ENCODE results near the gene PPP5C. TPM values are rescaled to one million over a fixed set of nuclear protein-coding genes. Genes with fewer than 3 reads are reported as not detected.
A peak's percentile ranks its signal among the peaks of the same experiment; 100 is the strongest.

The PPP5C gene
- total RNA-seq, 1 donor from 2014 or later = 86.4 TPM

DNA sequence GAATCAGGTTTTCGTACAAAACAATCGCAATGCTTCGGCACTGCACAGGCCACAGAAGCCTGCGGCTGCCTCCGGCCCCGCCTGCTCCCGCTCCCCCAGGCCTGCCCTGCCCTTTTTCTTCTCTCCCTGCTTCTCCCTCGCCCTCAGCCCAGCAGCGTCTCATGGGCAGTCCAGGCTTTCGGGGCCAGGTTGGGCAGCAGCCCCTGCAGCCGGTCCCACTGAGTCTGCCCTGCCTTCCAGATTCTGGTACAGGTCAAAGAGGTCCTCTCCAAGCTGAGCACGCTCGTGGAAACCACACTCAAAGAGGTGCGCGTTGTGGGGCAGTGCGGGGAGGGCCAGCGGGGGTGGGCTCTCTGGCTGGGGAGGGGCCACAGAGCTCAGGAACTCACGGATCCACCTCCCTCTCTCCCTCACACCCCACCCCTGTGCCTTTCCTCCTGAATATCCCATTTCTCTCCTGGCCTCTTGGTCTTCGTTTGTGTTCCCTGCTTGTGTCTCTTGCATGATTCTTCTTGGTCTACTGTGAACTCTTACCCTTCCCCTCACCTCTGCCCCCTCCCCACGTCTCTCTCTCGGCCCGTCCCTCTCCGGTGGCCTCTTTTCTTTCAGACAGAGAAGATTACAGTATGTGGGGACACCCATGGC lies 36.4 kb downstream of the PPP5C start:
- no peaks in the 10 kb centered on the region for H3K27me3 Mint-ChIP-seq (ENCODE audit: low read depth)
- peaks cover 11% of the 10 kb centered on the region for H3K9me3 Mint-ChIP-seq
- H3K4me3 Mint-ChIP-seq = no peak overlapping the region
- DNase-seq (ENCODE audit: low spot score in 2 of 2, unreplicated experiment in 2 of 2) = peak in 1 of 2 experiments; percentile 1
- no peak overlapping the region for H3K27ac Mint-ChIP-seq
- peaks cover 57% of the 10 kb centered on the region for H3K36me3 Mint-ChIP-seq
- TF ChIP-seq, protein P1, sequence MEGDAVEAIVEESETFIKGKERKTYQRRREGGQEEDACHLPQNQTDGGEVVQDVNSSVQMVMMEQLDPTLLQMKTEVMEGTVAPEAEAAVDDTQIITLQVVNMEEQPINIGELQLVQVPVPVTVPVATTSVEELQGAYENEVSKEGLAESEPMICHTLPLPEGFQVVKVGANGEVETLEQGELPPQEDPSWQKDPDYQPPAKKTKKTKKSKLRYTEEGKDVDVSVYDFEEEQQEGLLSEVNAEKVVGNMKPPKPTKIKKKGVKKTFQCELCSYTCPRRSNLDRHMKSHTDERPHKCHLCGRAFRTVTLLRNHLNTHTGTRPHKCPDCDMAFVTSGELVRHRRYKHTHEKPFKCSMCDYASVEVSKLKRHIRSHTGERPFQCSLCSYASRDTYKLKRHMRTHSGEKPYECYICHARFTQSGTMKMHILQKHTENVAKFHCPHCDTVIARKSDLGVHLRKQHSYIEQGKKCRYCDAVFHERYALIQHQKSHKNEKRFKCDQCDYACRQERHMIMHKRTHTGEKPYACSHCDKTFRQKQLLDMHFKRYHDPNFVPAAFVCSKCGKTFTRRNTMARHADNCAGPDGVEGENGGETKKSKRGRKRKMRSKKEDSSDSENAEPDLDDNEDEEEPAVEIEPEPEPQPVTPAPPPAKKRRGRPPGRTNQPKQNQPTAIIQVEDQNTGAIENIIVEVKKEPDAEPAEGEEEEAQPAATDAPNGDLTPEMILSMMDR (IDR thresholded peaks at IDR 0.05; ENCODE audit: unreplicated experiment) = no peak
- peaks cover 3% of the 10 kb centered on the region for H3K4me1 Mint-ChIP-seq

DNA sequence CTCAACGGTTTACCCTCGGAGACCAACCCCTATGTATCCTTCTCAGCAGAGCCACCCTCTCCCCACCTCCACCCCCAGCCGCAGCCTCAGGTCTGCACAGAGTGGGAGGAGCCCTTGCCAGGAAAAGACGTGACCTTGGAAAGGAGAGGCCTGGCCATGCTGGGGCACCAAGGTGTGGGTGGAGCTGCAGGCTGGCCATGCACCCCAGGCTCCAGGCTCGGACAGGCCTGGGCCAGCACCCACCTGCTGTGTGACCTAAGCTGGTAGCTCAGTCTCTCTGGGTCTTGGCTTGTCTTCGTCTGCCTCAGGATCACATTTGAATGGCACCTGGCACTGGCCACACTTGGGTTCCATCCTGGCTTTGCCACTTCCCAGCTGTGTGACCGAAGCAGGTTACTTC lies 37.0 kb downstream of the PPP5C start:
- Mint-ChIP-seq H3K4me3 (no peak overlapping the region), H3K27ac (no peak overlapping the region), H3K9me3 (peaks cover 11% of the 10 kb centered on the region), H3K27me3 (ENCODE audit: low read depth) (no peaks in the 10 kb centered on the region), H3K4me1 (no peaks in the 10 kb centered on the region), H3K36me3 (peaks cover 63% of the 10 kb centered on the region)
- no peak for DNase-seq (ENCODE audit: low spot score in 2 of 2, unreplicated experiment in 2 of 2)
- TF ChIP-seq, protein P1 (IDR thresholded peaks at IDR 0.05; ENCODE audit: unreplicated experiment) = no peak

DNA sequence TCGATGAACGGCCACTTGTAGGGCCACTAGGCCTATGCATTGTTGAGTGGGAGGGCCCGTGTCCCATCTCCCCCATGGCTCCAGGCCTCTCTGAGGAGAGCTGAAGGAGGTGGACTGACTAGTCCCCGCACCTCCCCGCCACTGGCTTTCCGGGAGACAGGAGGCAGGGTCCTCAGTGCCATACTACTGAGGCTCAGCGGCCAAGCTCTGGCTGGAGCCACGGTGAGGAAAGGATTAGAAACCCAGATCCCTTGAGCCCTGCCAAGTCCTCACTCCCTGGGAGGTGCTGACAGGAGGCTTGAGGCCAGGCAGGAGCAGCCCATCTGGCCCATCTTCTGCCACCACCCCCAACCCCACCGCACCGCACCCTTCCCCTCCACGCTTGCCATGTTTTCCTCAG lies 37.5 kb downstream of the PPP5C start:
- Mint-ChIP-seq H3K27ac (no peak overlapping the region), H3K9me3 (peaks cover 12% of the 10 kb centered on the region), H3K36me3 (peaks cover 65% of the 10 kb centered on the region), H3K4me1 (no peaks in the 10 kb centered on the region), H3K4me3 (no peak overlapping the region), H3K27me3 (ENCODE audit: low read depth) (no peaks in the 10 kb centered on the region)
- no peak for DNase-seq (ENCODE audit: low spot score in 2 of 2, unreplicated experiment in 2 of 2)
- TF ChIP-seq, protein P1 (IDR thresholded peaks at IDR 0.05; ENCODE audit: unreplicated experiment) = no peak

DNA sequence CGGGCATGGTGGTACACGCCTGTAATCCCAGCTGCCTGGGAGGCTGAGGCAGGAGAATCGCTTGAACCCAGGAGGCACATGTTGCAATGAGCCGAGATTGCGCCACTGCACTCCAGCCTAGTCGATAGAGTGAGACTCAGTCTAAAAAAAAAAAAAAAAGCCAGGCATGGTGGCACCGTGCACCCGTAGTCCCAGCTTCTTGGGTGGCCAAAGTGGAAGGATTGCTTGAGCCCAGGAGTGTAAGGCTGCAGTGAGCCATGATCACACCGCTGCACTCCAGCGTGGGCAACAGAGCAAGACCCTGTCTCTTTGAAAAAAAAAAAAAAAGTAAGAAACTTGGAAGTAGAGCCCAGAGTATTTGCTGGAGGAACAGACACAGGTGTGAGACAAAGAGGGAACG lies 38.7 kb downstream of the PPP5C start:
- Mint-ChIP-seq H3K9me3 (peaks cover 10% of the 10 kb centered on the region), H3K4me1 (no peaks in the 10 kb centered on the region), H3K4me3 (no peak overlapping the region), H3K27me3 (ENCODE audit: low read depth) (no peaks in the 10 kb centered on the region), H3K27ac (no peak overlapping the region), H3K36me3 (peaks cover 64% of the 10 kb centered on the region)
- DNase-seq (ENCODE audit: low spot score in 2 of 2, unreplicated experiment in 2 of 2) = no peak
- TF ChIP-seq, protein P1 (IDR thresholded peaks at IDR 0.05; ENCODE audit: unreplicated experiment) = no peak

DNA sequence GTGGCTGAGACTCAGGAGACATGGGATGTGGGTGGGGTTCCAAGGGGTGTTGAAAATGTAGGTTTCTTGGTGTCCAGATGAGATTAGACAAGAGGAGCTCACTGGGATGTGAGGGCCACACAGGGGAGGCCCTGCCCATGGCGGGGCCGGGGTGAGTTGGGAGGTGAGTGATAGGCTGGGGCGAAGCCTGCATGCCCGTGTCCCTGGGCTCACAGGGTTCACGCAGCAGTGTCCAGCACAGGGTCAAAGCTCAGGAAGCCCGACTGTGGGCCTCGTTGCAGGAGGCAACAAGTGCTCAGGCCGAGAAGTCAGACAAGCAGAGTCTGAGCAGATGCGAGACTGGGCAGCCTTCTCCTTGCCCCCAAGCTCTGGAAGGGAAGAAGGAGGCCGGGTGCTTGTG lies 39.3 kb downstream of the PPP5C start:
- Mint-ChIP-seq H3K4me3 (no peak overlapping the region), H3K36me3 (peaks cover 60% of the 10 kb centered on the region), H3K27me3 (ENCODE audit: low read depth) (no peaks in the 10 kb centered on the region), H3K9me3 (peaks cover 5% of the 10 kb centered on the region), H3K27ac (no peak overlapping the region), H3K4me1 (no peaks in the 10 kb centered on the region)
- TF ChIP-seq, protein P1 (IDR thresholded peaks at IDR 0.05; ENCODE audit: unreplicated experiment) = no peak
- no peak for DNase-seq (ENCODE audit: low spot score in 2 of 2, unreplicated experiment in 2 of 2)

All from mesothelial cell of epicardium (in vitro differentiated cells).